Brain pericyte (primary cell): Measurements from ENCODE around the gene CCDC70.
"Not testable (repeated sequence)": the region's sequence is repeated elsewhere in the genome, so short reads cannot be mapped to it uniquely, and the experiment has no call there.

Experiments used
- DNase-seq: peaks from one replicate; pipeline ENCODE4 v3.0.0-alpha.2; 2012; ENCODE audit warnings: low read depth, low spot score

Gene CCDC70

DNA sequence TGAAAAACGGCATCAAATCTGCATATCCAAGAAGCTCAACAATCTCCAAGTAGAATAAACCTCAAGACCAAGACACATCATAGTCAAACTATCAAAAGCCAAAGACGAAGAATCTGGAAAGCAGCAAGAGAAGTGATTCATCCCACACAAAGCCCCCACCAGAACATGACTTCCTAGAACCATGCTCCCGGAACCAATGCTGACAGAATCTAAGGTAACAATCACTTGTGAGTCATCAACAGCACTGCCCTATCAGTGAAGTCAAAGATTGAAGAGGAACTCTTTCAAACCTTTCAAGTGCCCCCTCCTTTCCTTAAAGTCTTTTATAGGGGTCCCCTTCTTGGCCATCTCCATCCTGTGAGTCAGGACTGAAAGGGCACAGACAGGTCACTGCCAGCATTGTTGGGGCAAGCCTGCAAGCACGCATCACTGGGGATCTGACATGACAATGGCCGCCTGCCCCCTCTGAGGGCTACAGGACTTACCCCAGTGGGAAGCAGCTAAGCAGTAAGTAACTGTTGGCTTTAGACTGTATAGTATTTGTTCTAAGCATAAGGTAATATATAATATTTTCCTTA is at the start of gene CCDC70:
Gene CCDC70 (plus strand): TSS at position 247 of the 578 bp plus-strand sequence. CDS start 3,443 bp downstream, outside the sequence.
- no peak for DNase-seq

DNA sequence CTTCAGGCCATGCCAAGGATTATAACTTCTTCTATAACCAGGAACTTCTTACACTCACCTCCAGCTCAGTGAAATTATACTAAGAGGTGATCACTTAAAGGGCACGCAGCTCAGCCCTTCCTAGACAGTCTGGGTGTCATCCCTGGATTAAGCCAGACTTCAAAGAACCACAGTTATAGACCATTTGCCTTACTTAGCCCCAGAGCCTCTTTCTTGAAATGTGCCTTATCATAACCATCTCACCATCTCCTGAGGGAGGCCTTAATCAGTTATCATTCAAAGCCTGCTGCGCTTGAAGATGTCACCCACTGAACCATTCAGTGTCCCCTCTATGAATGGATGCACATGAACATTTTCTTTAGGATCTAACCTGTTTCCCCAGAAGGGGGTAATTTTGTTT is 47.7 kb upstream of the CCDC70 start:
- no peak for DNase-seq

DNA sequence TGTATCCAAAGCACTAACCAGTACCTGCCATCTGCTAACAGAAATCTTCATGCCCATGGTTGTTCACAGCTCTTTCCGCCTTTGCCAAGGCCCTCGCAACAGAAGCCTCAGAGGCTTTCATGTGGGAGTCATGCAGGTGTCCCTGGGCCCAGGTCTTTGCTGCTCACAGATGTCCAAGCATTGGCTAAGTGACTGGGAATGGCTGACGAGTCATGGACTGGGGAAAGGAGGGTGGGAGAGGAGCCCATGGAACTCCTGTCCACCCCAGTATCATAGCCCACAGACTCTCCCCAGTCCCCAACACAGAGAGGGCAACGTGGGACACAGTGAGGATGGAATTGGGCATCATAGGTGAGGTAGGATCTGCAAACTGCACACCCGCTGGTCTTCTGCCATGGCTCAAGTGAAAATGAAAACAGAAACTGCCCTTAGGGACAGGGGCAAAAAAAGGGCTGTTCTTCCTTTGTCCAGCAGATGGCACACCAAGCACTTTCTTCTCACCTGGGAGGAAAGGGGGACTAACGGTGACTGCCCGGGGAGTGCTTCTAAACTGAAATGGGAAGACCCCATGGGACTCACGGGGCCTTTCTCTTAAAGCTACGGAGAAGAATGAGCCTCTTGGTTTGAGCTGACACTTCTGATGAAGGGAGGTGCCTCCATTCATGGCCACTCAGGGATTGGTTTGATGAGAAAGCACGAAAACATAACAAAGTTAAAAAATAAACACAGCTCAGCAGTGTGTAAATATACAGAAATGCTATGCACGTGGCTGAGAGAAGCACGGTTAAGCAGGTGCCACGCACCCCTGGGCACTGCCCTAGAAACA is 46.7 kb upstream of the CCDC70 start:
- DNase-seq: no peak

DNA sequence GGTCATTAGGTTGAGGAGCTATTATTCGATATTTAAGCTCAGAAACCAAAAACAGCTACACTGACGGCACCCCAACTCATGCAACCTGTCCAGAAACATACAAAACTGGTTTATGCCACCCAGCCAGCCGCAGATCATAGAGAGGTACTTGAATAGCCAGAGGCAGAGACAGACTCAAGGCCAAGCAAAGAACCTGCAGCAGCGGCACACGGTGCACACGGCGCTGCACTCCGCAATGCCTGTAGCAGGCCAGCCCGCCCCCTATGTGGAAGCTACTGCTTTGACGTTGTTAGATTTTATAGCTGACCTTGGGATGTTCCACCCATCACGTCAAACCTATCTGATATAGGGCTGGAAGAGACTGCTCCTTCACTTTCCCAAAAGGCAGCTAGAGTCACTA is 45.9 kb upstream of the CCDC70 start:
- no peak for DNase-seq

DNA sequence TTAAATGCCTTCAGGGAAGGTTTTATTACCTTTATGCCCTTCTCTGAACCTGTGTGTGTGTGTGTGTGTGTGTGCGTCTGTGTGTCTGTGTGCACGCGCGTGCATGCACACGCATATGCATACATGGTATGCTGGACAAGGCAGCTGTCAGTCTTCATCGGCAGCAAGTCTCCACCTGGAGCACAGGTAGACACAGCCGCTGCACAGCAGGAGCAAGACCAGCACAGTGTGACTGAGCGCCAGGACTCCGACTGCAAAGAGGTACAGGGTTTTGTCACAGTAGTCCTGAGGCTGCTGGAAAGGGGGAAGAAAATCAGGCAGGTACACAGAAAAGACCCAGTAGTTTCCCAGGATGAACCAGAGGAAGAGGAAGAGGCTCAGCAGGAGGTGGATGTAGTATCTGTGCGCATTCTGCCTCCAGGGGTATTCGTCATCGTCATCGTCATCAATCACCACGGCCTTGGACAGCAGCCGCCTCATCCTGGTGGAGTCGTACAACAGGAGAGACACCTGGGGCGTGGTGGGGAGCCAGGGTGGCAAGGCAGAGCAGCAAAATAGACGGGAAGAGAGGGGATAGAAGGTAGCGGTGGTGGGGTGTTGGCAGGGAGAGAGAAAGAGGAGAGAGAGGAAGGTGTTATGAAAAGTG is 45.0 kb upstream of the CCDC70 start:
- no peak for DNase-seq

DNA sequence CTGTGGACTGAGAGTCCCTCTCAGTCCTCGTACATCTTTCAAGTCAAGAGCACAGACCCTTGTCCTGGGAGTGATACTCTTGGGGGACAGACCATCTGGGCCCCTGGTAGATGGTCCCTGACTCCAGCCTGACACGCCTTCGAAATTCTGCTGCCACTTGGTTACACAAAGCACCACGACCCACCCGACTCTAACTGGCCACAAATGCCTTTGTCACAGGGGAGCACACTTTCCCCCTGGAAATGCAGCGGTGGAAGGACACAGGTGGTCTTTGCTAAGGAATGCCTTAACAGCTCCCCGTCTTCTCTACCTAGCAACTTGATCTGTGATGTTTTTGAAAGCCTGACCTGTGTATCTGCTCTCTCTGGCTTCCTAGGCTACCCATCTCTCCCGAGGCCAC is 44.1 kb upstream of the CCDC70 start:
- no peak for DNase-seq

DNA sequence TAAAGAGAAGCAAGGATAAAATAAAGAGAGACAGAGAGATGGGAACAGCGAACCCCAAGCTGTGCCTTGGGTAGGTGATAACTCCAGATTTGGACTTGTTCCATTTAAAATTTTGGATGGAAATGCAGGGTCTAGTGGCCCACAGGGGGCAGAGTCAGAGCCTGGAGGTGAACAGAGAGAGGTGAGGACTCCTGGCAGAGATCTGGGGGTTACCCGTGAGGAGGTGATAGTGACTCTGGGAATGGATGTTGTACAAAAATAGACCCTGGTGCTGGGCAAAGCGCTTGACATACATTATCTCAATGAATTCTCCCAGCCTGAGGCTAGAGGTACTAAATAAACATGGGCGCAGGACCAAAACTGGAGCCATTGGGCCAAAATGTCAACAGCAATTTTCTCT is 43.5 kb upstream of the CCDC70 start:
- DNase-seq: no peak

DNA sequence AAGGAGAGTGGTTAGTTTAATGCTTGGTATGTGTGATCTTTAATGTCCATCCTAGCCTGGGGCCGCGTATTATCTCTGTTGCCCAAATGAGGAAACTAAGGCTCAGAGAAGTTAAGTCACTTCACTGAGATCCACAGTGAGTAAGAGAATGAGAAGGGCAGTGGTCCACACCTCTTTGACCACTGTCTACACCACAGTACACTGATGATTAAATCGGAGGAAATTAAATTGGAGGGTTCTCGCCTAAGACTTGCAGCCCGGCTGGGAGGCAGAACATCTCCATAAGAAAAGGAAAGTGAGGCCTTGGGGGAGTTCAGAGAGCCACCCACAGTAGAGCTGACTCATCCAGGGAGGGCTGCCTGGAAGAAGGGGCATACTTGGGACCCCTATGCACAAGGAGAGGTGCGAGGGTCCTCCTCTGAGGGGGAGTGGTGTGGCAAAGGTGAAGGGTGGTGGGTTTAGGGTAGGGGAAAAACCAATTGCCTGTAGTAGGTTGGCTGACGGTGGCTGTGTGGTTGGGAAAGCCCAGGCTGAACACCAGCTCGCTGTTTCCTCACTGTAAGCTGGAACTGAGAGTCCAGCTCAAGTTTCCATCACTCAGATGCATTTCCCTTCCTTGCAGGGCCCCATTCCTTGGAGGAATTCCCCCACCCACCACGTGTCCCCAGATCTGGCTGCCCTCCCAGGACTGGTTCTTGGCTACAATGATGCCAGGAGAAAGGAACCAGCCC is 42.8 kb upstream of the CCDC70 start:
- no peak for DNase-seq

DNA sequence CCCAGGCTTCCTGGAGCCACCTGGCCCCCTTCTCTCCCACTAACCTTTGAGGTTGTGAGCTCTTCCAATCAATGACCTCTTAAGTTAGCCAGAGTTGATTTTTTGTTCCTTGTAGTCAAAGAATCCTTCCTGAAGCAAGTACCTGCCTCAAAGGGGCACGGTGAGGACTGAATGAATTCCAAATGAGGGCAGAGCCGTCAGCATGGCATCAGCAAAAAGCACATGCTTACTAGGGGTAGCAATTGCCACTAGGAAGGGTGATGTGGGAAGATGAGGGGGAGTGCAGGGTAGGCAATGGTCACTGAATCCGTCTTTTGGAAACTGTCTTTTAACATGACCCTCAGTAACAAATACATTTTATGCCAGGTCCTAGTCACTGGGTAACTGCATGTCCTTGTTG is 42.2 kb upstream of the CCDC70 start:
- DNase-seq: no peak

DNA sequence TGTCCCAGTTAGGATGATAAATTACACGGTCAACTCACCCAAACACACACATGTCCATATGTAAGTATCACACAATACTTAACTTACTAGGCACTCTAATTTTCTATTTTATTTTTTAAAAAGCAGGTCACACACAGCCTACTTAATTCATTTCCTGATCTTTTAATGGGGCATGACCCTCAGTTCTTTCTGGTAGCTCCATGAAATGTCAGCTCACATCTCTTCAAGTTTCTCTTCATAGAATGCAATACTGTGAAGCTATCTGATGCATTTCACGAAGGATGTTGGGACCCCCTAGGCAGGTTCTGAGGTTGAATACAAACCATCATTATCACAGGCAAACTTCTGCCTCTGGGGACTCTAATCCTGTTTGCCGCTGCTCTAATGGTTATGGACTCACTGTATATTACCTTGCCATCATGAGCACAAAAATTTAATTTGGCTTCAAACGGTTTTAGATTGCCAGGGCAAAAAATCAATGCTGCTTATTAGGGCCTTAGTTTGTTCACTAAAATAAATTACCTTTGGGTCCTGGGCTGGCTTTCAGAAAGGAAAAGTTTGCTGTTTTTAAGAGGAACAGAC is 41.7 kb upstream of the CCDC70 start:
- DNase-seq: no peak

DNA sequence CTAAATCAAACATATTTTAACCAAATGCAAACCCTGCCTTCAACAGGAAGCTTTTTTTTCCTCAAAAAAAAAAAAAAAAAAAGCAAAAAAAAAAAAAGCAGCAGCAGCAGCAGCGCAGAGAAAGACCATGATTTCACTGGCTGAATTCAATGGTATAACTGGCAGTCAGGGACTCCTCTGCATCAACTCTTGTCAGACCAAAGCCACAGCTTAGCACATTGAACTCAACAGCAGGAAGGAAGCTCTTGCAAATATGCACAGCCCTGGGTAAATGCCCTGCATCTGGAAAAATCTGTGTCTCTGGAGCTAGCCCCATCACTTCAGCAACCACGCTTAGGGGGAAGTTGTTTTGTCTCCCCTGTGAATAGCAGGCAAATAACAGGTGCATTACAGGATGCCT is 40.2 kb upstream of the CCDC70 start:
- DNase-seq: no peak

DNA sequence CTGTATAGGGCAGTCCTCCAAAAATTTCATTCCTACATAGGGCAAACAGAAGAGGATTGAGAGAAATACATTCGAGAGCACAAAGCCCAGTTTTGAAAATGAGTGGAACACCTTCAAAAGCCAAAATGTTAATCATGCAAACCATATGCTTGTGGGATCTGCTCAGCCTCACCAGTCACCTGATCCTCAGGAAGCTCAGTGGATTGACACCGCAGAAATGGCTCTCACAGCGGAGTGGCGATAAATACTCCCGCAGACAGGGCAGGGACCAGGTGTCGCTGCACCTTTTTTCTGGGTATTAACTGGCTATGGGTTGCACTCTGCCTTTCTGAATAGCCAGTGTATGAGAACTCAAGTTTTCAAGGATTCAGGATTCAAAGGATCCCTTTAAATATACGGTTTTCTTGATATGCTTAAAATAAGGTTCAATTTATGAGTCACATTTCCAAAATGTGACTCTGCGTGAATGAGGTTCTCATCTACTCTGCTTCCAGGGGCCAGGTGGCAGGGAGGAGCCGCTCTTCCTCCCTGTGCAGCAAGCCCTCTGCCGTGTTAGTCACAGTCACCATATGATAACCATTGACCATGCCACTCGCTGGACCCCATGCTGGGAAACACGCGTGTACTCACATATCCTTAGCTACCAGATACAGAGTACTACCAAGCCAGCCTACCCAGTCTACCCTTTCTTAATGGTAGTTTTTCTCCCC is 39.5 kb upstream of the CCDC70 start:
- no peak for DNase-seq

DNA sequence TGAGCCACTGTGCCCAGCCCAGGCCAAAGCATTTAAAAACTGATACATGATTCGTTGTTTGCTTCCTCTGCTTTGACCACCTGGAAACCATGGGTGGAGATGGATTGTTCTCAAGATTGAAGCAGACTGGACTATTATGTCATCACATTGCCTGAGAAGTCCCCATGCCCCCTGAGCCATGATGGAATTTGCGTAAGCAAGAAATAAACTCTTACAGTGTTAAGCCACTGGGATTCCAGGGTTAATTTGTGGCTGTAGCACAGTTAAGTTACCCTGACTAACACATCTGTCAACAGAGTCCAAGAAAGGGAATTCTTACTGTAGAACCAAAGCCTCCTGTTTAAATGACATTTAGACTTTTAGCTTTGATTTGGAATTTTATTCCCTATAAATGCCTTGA is 38.4 kb upstream of the CCDC70 start:
- no peak for DNase-seq

DNA sequence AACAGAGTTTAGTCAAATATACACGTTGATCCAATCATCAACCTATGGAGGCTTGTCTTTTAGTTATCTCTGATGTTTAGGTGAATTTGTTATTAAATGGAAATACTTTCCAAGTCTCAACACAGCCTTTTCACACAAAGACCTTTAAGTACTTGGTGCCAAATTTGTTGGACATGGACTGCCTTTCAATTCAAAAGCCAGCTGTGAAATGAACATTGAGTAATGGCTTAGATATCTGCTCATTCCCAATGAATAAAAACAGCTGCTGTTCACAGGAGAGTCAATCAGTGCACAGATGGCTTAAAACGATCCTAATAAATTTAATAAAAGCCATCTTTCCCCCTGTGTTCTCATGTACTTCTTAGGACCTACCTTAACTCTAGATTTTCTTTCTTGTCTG is 37.9 kb upstream of the CCDC70 start:
- DNase-seq: no peak

DNA sequence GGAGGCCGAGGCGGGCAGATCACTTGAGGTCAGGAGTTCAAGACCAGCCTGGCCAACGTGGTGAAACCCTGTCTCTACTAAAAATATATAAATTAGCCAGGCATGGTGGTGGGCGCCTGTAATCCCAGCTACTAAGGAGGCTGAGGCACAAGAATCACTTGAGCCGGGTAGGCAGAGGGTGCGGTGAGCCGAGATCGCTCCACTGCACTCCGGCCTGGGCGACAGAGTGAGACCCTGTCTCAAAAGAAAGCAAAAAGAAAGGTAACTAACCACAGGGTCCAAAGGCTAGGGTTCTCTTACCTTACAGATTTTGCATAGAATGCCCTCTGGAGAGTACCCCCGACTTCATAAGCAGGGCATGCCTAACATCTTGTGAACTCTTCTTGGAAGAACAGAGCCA is 37.1 kb upstream of the CCDC70 start:
- not testable (repeated sequence) for DNase-seq

DNA sequence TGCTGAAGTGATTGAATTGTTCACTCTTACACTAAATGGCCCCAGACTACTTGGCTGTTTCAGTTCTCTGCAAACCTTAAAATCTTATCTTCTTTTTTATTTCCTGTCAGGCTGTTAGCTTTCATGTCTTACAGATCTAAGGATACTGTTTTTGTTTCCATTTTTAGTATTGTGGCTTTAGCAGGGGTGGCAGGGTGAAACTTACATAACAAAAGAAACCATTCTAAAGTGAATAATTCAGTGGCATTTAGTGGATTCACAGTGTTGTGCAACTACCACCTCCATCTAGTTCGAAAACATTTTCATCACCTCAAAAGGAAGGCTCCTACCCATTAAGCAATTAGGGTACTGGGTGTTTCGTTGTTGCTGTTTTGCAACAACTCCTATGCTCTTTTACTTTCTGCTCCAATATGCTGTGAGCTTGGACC is 36.6 kb upstream of the CCDC70 start:
- no peak for DNase-seq

DNA sequence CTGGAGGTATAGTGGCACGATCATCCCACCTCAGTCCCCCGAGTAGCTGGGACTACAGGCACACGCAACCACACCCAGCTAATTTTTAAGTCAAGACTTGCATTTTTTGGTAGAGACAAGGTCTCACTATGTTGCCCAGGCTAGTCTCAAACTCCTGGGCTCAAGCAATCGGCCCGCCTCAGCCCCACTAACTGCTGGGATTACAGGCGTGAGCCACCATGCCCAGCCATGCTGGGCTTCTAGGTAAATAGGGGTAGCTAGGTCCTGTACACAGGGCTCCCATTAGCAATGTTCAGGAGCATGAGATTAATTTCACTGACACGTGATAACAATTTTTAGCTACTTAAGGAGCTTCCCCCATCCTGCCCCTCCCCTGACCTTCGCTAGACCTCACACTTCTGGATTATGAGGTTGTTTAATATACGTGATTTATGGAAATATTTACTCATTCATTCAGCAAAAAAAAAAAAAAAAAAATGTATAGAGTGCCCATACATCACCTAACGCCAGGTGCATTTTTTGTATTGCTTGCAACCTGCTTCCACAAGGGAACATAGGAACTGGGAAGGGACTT is 36.0 kb upstream of the CCDC70 start:
- DNase-seq: no peak

DNA sequence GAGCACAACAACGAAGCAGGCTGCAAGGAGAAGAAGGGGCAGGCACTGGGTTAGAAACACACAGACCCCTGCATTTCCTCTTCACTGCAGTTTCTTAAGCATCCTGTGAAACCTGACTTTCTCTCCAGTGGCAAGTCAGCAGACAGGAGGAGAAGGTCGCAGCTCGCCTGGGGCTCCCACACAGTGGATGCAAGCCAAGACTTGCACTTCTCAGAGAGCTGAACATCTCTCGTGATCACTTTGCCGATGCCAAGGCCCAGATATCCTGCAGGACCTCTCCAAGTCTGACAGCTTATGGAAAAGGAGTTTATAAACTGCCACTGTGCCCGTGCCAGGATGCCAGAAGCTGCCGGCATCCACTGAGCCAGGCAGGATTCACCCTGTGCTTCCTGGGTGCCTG is 35.2 kb upstream of the CCDC70 start:
- DNase-seq: no peak

DNA sequence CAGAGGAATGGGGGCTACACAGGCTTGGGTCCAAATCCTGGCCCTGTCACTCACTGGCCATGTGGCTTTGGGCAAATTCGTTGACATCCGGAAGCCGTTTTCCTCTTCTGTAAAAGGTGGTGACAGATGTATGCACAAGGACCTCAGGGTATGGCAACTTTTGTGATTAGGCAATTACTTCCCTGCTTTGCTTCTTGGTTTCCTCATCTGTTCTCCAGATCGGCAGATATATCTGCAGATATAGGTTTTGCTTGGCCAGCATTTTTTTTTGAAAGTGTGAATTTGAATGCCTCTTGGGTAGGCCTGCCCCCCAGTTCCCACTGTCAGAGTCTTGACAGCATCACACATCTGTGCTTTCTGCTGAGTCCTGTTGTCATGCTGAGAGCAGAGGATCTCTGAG is 34.5 kb upstream of the CCDC70 start:
- no peak for DNase-seq

DNA sequence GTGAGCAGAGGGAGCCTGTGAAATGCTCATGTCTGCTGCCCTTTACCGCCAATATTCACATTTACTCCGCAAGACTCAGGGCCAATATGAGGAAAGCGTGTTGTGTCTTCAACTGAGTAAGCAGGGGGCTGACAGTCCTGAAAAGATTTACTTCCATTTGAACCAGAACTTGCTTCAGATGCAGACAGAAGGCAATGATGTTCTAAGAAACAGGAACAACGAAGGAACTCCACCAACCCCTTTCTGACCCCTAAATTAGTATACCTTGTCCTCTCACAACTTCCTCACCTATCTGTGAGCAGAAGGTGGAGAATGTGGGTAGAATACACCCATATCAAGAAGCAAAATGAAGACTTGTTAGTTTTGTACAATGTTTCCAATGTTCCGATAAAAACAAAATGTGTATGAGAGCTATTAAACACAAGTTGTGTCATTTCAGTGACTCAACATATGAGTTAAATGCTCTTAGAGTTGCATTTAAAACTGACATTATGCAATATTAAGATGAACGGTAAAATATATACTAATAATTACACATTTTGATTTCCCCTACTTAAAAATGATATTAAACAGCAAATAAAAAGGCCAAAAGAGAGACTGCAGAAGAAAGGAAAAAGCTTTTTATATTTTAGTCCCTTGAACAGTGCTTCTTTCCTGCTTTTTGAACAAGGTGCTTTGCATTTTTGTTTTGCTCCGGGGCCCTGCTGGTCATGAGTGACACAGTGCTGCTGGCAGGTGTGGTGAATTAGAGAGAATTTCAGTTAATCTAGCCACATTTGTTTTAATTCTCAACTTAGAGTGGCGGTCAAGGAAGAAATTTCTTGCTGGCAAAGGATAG is 32.8 kb upstream of the CCDC70 start:
- DNase-seq: no peak
